T-helper 2 cell treated with Interferon-gamma antibody and Interleukin-4, amounts not matched to agents 100 ng/mL and 5 ng/mL, for 36 hours (primary cell): Measurements from ENCODE around the gene SNX6. TPM values are rescaled to one million over a fixed set of nuclear protein-coding genes. Genes with fewer than 3 reads are reported as not detected.
"Not testable (repeated sequence)": the region's sequence is repeated elsewhere in the genome, so short reads cannot be mapped to it uniquely, and the experiment has no call there.

Experiments used
- intact Hi-C: fragments of 100-400 bp; cut with micrococcal nuclease; formaldehyde crosslinking; loops from one replicate; pipeline ENCODE4 v1.15.1; 2023
- total RNA-seq: library from RNA; stranded (reverse); gene quantifications from 2 replicates; pipeline ENCODE4 v1.2.3, GENCODE V29; 2022

Gene SNX6
- total RNA-seq, result 73.4 and 77.4 TPM in 2 replicates

GRCh38 chr14:34629657-34630529, at the start of gene SNX6:
Gene SNX6, minus strand, starts transcription at chr14:34630148. Its CDS starts 32 bp downstream, at chr14:34630116.
- intact Hi-C loops, result loop anchor here (1.0 to 5.0 kb wide), 7 partner anchors 85 to 492 kb away; partner anchors contain the start of genes CFL2, EAPP, FAM177A1 and PRORP

GRCh38 chr14:34678735-34679134, 48.8 kb upstream of the SNX6 start:
- intact Hi-C loops, result no loop called here

- intact Hi-C loops, result no loop called here
These were observed 48.4 kb upstream of the SNX6 start for GRCh38 chr14:34678306-34678705.

GRCh38 chr14:34676516-34677211, 46.7 kb upstream of the SNX6 start:
- intact Hi-C loops, result no loop called here

- intact Hi-C loops, result loop anchor here (2.0 kb wide), 1 partner anchor 749 kb away; no protein-coding TSS in a partner anchor
These were observed 43.8 kb upstream of the SNX6 start for GRCh38 chr14:34673702-34674101.

GRCh38 chr14:34671716-34672115, 41.8 kb upstream of the SNX6 start:
- intact Hi-C loops, result loop anchor here (1.0 to 2.0 kb wide), 2 partner anchors 52 to 751 kb away; no protein-coding TSS in a partner anchor

GRCh38 chr14:34668111-34668510, 38.2 kb upstream of the SNX6 start:
- intact Hi-C loops, result no loop called here

- intact Hi-C loops, result no loop called here
These were observed 37.1 kb upstream of the SNX6 start for GRCh38 chr14:34667007-34667406.

GRCh38 chr14:34665785-34666435, 36.0 kb upstream of the SNX6 start:
- intact Hi-C loops, result no loop called here

GRCh38 chr14:34662561-34663088, 32.7 kb upstream of the SNX6 start:
- intact Hi-C loops, result no loop called here

GRCh38 chr14:34660796-34661195, 30.8 kb upstream of the SNX6 start:
- intact Hi-C loops, result no loop called here

GRCh38 chr14:34655959-34656358, 26.0 kb upstream of the SNX6 start:
- intact Hi-C loops, result no loop called here

GRCh38 chr14:34653073-34653472, 23.1 kb upstream of the SNX6 start:
- intact Hi-C loops, result not testable (repeated sequence)

- intact Hi-C loops, result not testable (repeated sequence)
These were observed 22.4 kb upstream of the SNX6 start for GRCh38 chr14:34652348-34652747.

GRCh38 chr14:34650786-34651584, 21.0 kb upstream of the SNX6 start:
- intact Hi-C loops, result no loop called here

- intact Hi-C loops, result not testable (repeated sequence)
These were observed 20.1 kb upstream of the SNX6 start for GRCh38 chr14:34650006-34650405.

- intact Hi-C loops, result no loop called here
These were observed 19.4 kb upstream of the SNX6 start for GRCh38 chr14:34649344-34649743.

- intact Hi-C loops, result no loop called here
These were observed 16.8 kb upstream of the SNX6 start for GRCh38 chr14:34646570-34647255.

GRCh38 chr14:34643361-34643760, 13.4 kb upstream of the SNX6 start:
- intact Hi-C loops, result no loop called here

GRCh38 chr14:34642595-34642994, 12.6 kb upstream of the SNX6 start:
- intact Hi-C loops, result no loop called here
